Neural progenitor cell (in vitro differentiated cells): ENCODE measurements around the gene STYX. TPM values are rescaled to one million over a fixed set of nuclear protein-coding genes. Genes with fewer than 3 reads are reported as not detected.

Experiments used
- DNase-seq: peaks from one replicate; pipeline ENCODE4 v3.0.0-alpha.2; 2016; ENCODE audit warnings: low spot score
- H2AFZ ChIP-seq: fragments of 200-600 bp; sonication (generic); replicated peaks from 2 replicates; pipeline ENCODE4 v1.6.1; 2016; ENCODE audit warnings: antibody characterized with exemption
- H3F3A ChIP-seq: fragments of 200-600 bp; sonication (generic); 2 replicates; pipeline ENCODE4 v1.6.1; 2016; ENCODE audit warnings: antibody characterized with exemption, low read depth
- H3K27ac ChIP-seq: fragments of 200-600 bp; sonication (generic); 2 replicates; pipeline ENCODE4 v1.5.1; 2016; ENCODE audit warnings: mild to moderate bottlenecking
- H3K27me3 ChIP-seq: fragments of 200-600 bp; sonication (generic); 2 replicates; pipeline ENCODE4 v1.6.1; 2016; ENCODE audit warnings: mild to moderate bottlenecking, moderate library complexity
- H3K36me3 ChIP-seq: fragments of 200-600 bp; sonication (generic); 2 replicates; pipeline ENCODE4 v1.5.1; 2016
- H3K4me1 ChIP-seq: fragments of 200-600 bp; sonication (generic); 2 replicates; pipeline ENCODE4 v1.6.1; 2016; ENCODE audit warnings: mixed run types
- H3K4me2 ChIP-seq: fragments of 200-600 bp; sonication (generic); 2 replicates; pipeline ENCODE4 v1.6.1; 2016
- H3K4me3 ChIP-seq: fragments of 200-600 bp; sonication (generic); 2 replicates; pipeline ENCODE4 v1.5.1; 2016
- H3K79me2 ChIP-seq: fragments of 200-600 bp; sonication (generic); 2 replicates; pipeline ENCODE4 v1.6.1; 2016; ENCODE audit warnings: low read depth
- H3K9ac ChIP-seq: fragments of 200-600 bp; sonication (generic); 2 replicates; pipeline ENCODE4 v1.6.1; 2016
- H3K9me3 ChIP-seq: fragments of 200-600 bp; sonication (generic); 2 replicates; pipeline ENCODE4 v1.5.1; 2016; ENCODE audit warnings: low read depth
- H4K20me1 ChIP-seq: fragments of 200-600 bp; sonication (generic); 2 replicates; pipeline ENCODE4 v1.6.1; 2016; ENCODE audit warnings: low read depth
- H3K27ac Mint-ChIP-seq: 3 replicates; pipeline ENCODE4 v1.8.0; 2021; ENCODE audit warnings: mixed read lengths
- H3K27me3 Mint-ChIP-seq: 2 replicates; pipeline ENCODE4 v1.8.0; 2022; ENCODE audit warnings: low read depth, mild to moderate bottlenecking, inconsistent platforms, moderate library complexity, mixed read lengths; ENCODE audit not compliant: insufficient read depth
- H3K36me3 Mint-ChIP-seq: 3 replicates; pipeline ENCODE4 v1.8.0; 2021; ENCODE audit warnings: mixed read lengths
- H3K4me1 Mint-ChIP-seq: 3 replicates; pipeline ENCODE4 v1.8.0; 2021; ENCODE audit warnings: mixed read lengths
- H3K4me3 Mint-ChIP-seq: 3 replicates; pipeline ENCODE4 v1.8.0; 2021; ENCODE audit warnings: mild to moderate bottlenecking, moderate library complexity, mixed read lengths
- H3K9me3 Mint-ChIP-seq: 3 replicates; pipeline ENCODE4 v1.8.0; 2020; ENCODE audit warnings: mixed read lengths
- EZH2 ChIP-seq: fragments of 200-600 bp; sonication (generic); IDR thresholded peaks from 2 replicates; pipeline ENCODE4 v1.6.1; 2017; ENCODE audit warnings: antibody characterized with exemption, mild to moderate bottlenecking, moderate library complexity
- EZH2phosphoT487 ChIP-seq: fragments of 200-600 bp; sonication (generic); IDR thresholded peaks from 2 replicates; pipeline ENCODE4 v1.6.1; 2017; ENCODE audit warnings: antibody characterized with exemption
- total RNA-seq: library from RNA; depleted of rRNA; stranded (reverse); fragments of >200 nt; gene quantifications from 2 replicates; pipeline ENCODE4 v1.2.3, GENCODE V29; 2015; ENCODE audit warnings: low replicate concordance
- TF ChIP-seq, protein P1 (sequence below): fragments of 200-600 bp; sonication (generic); IDR thresholded peaks from 2 replicates; pipeline ENCODE4 v1.5.1; 2017; ENCODE audit warnings: antibody characterized with exemption, mild to moderate bottlenecking

Gene STYX
- total RNA-seq, 1 donor from 2014 or later: 55.7 TPM

DNA sequence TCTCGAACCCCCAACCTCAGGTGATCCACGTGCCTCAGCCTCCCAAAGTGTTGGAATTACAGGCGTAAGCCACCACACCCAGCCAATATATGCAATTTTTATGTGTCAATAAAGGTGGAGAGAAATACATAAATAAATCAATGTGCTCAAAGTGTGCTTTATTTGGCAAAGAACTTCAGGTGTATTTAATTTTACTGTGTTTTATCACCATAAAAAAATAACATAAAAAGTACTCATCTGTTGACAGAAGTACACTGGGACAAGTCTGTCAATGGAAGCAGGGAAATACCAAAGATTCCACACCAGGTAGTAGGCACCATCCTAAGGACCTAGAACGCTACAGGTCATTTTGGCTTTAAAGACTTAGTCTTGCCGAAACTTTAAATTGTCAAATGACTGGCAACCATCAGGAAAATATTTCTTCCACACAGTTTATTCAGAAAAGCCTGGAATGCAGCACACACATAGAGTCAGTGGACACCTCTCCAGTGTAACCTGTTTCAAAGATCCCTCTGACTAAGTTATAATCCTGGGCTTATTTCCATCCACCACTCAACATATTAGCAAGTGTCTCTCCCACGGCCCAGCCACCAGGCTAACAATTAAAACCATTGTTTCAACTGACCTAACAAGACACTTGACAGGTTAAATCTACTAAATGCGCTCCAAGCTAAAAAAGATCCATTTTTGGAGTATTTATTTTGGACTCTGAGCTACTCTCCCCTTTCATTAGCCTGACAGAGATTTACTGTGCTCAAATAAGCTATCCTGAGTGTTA, 38.8 kb upstream of the STYX start:
- peaks cover 13% of the 10 kb centered on the region for H3K4me1 ChIP-seq
- H3K27ac Mint-ChIP-seq: no peak overlapping the region
- H3K36me3 ChIP-seq: no peaks in the 10 kb centered on the region
- H3K9me3 Mint-ChIP-seq: no peaks in the 10 kb centered on the region
- peaks cover 20% of the 10 kb centered on the region for H3F3A ChIP-seq
- no peak overlapping the region for H3K4me3 ChIP-seq
- H3K9me3 ChIP-seq: no peaks in the 10 kb centered on the region
- H3K27ac ChIP-seq: no peak overlapping the region
- no peak overlapping the region for H2AFZ ChIP-seq
- no peak for TF ChIP-seq EZH2
- TF ChIP-seq, protein P1, sequence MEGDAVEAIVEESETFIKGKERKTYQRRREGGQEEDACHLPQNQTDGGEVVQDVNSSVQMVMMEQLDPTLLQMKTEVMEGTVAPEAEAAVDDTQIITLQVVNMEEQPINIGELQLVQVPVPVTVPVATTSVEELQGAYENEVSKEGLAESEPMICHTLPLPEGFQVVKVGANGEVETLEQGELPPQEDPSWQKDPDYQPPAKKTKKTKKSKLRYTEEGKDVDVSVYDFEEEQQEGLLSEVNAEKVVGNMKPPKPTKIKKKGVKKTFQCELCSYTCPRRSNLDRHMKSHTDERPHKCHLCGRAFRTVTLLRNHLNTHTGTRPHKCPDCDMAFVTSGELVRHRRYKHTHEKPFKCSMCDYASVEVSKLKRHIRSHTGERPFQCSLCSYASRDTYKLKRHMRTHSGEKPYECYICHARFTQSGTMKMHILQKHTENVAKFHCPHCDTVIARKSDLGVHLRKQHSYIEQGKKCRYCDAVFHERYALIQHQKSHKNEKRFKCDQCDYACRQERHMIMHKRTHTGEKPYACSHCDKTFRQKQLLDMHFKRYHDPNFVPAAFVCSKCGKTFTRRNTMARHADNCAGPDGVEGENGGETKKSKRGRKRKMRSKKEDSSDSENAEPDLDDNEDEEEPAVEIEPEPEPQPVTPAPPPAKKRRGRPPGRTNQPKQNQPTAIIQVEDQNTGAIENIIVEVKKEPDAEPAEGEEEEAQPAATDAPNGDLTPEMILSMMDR: no peak
- TF ChIP-seq EZH2phosphoT487: no peak
- H3K4me1 Mint-ChIP-seq: peaks cover 20% of the 10 kb centered on the region
- H3K27me3 ChIP-seq: peaks cover 6% of the 10 kb centered on the region
- H3K79me2 ChIP-seq: peaks cover 84% of the 10 kb centered on the region
- H3K4me3 Mint-ChIP-seq: no peak overlapping the region
- no peaks in the 10 kb centered on the region for H3K36me3 Mint-ChIP-seq
- H4K20me1 ChIP-seq: peaks cover 27% of the 10 kb centered on the region
- H3K4me2 ChIP-seq: no peak overlapping the region
- no peak overlapping the region for H3K9ac ChIP-seq
- H3K27me3 Mint-ChIP-seq: peaks cover 3% of the 10 kb centered on the region
- DNase-seq: no peak

DNA sequence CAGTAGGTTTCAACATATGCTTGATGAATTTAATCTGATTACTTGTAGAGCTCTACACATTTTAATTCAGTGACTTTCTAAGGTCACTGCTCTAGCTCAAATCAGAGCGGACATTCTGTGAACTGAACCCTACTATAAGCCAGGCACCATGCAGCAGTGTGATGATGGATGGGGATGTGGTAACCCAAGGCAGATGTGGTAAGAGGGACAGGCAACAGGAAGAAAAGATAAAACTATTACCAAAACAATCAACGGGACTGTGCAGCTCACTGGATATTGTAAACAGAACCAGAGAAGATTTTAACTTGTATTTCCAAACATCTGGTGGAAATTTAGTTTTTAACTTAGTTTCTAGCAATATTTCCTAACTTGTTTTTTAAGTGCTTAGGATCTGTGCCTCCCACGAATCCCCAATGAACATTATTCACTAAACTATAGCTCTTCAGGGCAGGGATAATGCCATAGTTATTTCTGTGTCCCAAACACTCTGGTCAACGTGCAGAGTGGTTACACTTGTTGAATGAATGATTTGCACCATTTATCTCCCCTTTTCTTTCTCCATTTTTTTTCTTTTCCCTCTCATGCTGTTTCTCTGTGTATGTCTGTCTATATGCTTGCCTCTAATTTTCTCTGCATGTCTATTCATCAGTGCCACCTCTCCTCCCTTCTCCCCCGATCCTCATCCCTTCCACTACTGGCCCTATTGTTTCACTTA, 37.6 kb upstream of the STYX start:
- Histone ChIP-seq H3K4me2 (no peak overlapping the region), H3K36me3 (no peaks in the 10 kb centered on the region), H3K79me2 (peaks cover 71% of the 10 kb centered on the region), H3K27ac (no peak overlapping the region), H2AFZ (no peak overlapping the region), H3K9ac (no peak overlapping the region), H4K20me1 (peaks cover 27% of the 10 kb centered on the region), H3K4me1 (peaks cover 13% of the 10 kb centered on the region), H3K27me3 (peaks cover 6% of the 10 kb centered on the region), H3F3A (peaks cover 31% of the 10 kb centered on the region), H3K4me3 (no peak overlapping the region), H3K9me3 (no peaks in the 10 kb centered on the region)
- Mint-ChIP-seq H3K4me3 (no peak overlapping the region), H3K4me1 (peaks cover 20% of the 10 kb centered on the region), H3K27ac (no peak overlapping the region), H3K9me3 (no peaks in the 10 kb centered on the region), H3K27me3 (peaks cover 3% of the 10 kb centered on the region), H3K36me3 (no peaks in the 10 kb centered on the region)
- TF ChIP-seq, protein P1: no peak
- TF ChIP-seq EZH2: no peak
- TF ChIP-seq EZH2phosphoT487: no peak
- DNase-seq: no peak

DNA sequence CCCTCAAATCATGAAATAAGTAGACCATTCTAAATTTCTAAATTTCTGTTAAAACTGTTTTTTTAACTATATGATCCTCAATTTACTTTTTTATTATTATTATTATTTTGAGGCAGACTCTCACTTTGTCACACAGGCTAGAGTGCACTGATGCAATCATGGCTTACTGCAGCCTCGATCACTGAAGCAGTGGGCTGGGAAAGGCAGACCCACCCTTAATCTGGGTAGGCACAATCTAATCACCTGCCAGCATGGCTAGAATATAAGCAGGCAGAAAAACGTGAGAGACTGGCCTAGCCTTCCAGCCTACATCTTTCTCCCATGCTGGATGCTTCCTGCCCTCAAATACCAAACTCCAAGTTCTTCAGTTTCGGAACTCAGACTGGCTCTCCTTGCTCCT, 36.9 kb upstream of the STYX start:
- H3K4me2 ChIP-seq: no peak overlapping the region
- H3K36me3 ChIP-seq: no peaks in the 10 kb centered on the region
- peaks cover 27% of the 10 kb centered on the region for H4K20me1 ChIP-seq
- peaks cover 13% of the 10 kb centered on the region for H3K4me1 ChIP-seq
- DNase-seq: no peak
- no peaks in the 10 kb centered on the region for H3K9me3 ChIP-seq
- Mint-ChIP-seq H3K36me3 (no peaks in the 10 kb centered on the region), H3K9me3 (no peaks in the 10 kb centered on the region), H3K27me3 (peaks cover 3% of the 10 kb centered on the region), H3K4me1 (peaks cover 20% of the 10 kb centered on the region), H3K4me3 (no peak overlapping the region), H3K27ac (no peak overlapping the region)
- no peak overlapping the region for H3K27ac ChIP-seq
- peaks cover 66% of the 10 kb centered on the region for H3K79me2 ChIP-seq
- no peak overlapping the region for H2AFZ ChIP-seq
- no peak overlapping the region for H3K4me3 ChIP-seq
- H3K9ac ChIP-seq: no peak overlapping the region
- H3F3A ChIP-seq: peaks cover 31% of the 10 kb centered on the region
- TF ChIP-seq, protein P1: no peak
- TF ChIP-seq EZH2phosphoT487: no peak
- no peak for TF ChIP-seq EZH2
- H3K27me3 ChIP-seq: peaks cover 6% of the 10 kb centered on the region
